Activated CD8-positive, alpha-beta memory T cell treated with anti-CD3 and anti-CD28 coated beads, Interleukin-2, amount 50 U/mL, for 48 hours (primary cell): Measurements from ENCODE around the gene ELL.

Experiments
- DNase-seq: peaks from one replicate; pipeline ENCODE4 v3.0.0-alpha.2; 2020

ELL gene

GRCh38 chr19:18487576-18488402, 34.1 kb downstream of the ELL start:
- DNase-seq, result no peak

GRCh38 chr19:18486746-18487145, 35.1 kb downstream of the ELL start:
- no peak for DNase-seq

GRCh38 chr19:18484992-18485391, 36.9 kb downstream of the ELL start:
- no peak for DNase-seq

GRCh38 chr19:18483119-18483890, 38.6 kb downstream of the ELL start:
- DNase-seq, result no peak

- DNase-seq, result no peak
Measured at GRCh38 chr19:18481505-18482222, 40.2 kb downstream of the ELL start.

- DNase-seq, result no peak
Measured at GRCh38 chr19:18480006-18480691, 41.7 kb downstream of the ELL start.

- DNase-seq, result peak; percentile 85
Measured at GRCh38 chr19:18478545-18479311, 43.1 kb downstream of the ELL start.

- DNase-seq, result no peak
Measured at GRCh38 chr19:18477974-18478373, 43.9 kb downstream of the ELL start.

GRCh38 chr19:18477042-18477779, 44.7 kb downstream of the ELL start:
- no peak for DNase-seq

GRCh38 chr19:18476507-18477041, 45.3 kb downstream of the ELL start:
- no peak for DNase-seq

GRCh38 chr19:18475762-18476331, 46.0 kb downstream of the ELL start:
- no peak for DNase-seq

- no peak for DNase-seq
Measured at GRCh38 chr19:18475004-18475453, 46.8 kb downstream of the ELL start.

- DNase-seq, result no peak
Measured at GRCh38 chr19:18474366-18474887, 47.4 kb downstream of the ELL start.

- DNase-seq, result no peak
Measured at GRCh38 chr19:18473706-18474087, 48.2 kb downstream of the ELL start.

GRCh38 chr19:18473003-18473705, 48.7 kb downstream of the ELL start:
- no peak for DNase-seq

GRCh38 chr19:18470787-18471186, 51.1 kb downstream of the ELL start:
- no peak for DNase-seq

GRCh38 chr19:18469069-18469846, 52.6 kb downstream of the ELL start:
- DNase-seq, result peak; percentile 89

- no peak for DNase-seq
Measured at GRCh38 chr19:18468517-18468916, 53.4 kb downstream of the ELL start.

- DNase-seq, result no peak
Measured at GRCh38 chr19:18467978-18468377, 53.9 kb downstream of the ELL start.
